ENCODE results near the gene TMEM223.

TMEM223 gene

GRCh38 chr11:62775646-62776045 lies 16.2 kb downstream of the TMEM223 start:
- Histone ChIP-seq H3K18ac (ENCODE audit: low read depth in 1 of 2, low read length in 2 of 2) (no peak overlapping the region), H3K9ac (ENCODE audit: low read length) (no peak overlapping the region), H2BK5ac (ENCODE audit: low read depth, low read length, poor library complexity, severe bottlenecking) (no peak overlapping the region), H2BK15ac (ENCODE audit: low read depth, poor library complexity, severe bottlenecking) (no peak overlapping the region), H2BK120ac (ENCODE audit: low read depth, low read length) (no peak overlapping the region), H3K4ac (ENCODE audit: low read depth in 1 of 2, low read length in 2 of 2) (no peak overlapping the region), H2BK12ac (ENCODE audit: low read length in 2 of 2) (no peak overlapping the region), H3K14ac (ENCODE audit: low read length in 2 of 2) (no peak overlapping the region), H4K91ac (ENCODE audit: low read length) (no peak overlapping the region), H3K4me3 (ENCODE audit: insufficient read depth in 1 of 2, low read depth in 1 of 2, low read length in 2 of 2) (no peak overlapping the region), H2AFZ (ENCODE audit: low read depth, low read length) (no peak overlapping the region), H3K9me3 (ENCODE audit: control insufficient read depth, low read length) (no peaks in the 10 kb centered on the region), H2AK5ac (ENCODE audit: low read length, severe bottlenecking) (no peak overlapping the region), H3K4me1 (ENCODE audit: control insufficient read depth, insufficient read depth, low read depth, low read length) (peaks cover 5% of the 10 kb centered on the region), H4K8ac (ENCODE audit: low read length) (no peak overlapping the region), H3K79me1 (replicated peaks; ENCODE audit: low read length, poor library complexity, severe bottlenecking) (peaks cover 26% of the 10 kb centered on the region), H3K27ac (ENCODE audit: low read length, poor library complexity, severe bottlenecking) (no peak overlapping the region), H3K4me2 (ENCODE audit: low read length, poor library complexity, severe bottlenecking) (no peak overlapping the region), H3K23ac (ENCODE audit: low read length in 2 of 2) (no peak overlapping the region), H3K36me3 (ENCODE audit: control insufficient read depth in 1 of 2, insufficient read depth in 2 of 2, low read depth in 1 of 2, low read length in 2 of 2) (peaks cover 44 to 50% of the 10 kb centered on the region in 2 experiments), H3K27me3 (ENCODE audit: control insufficient read depth in 1 of 2, insufficient read depth in 1 of 2, low read length in 2 of 2) (no peaks in the 10 kb centered on the region)
- 95% methylated on average over 17 of the region's 17 CpGs for WGBS
- no peak for DNase-seq

- Histone ChIP-seq H3K14ac (ENCODE audit: low read length in 2 of 2) (no peak overlapping the region), H3K18ac (ENCODE audit: low read depth in 1 of 2, low read length in 2 of 2) (no peak overlapping the region), H3K4me2 (ENCODE audit: low read length, poor library complexity, severe bottlenecking) (no peak overlapping the region), H2BK15ac (ENCODE audit: low read depth, poor library complexity, severe bottlenecking) (no peak overlapping the region), H3K4me1 (ENCODE audit: control insufficient read depth, insufficient read depth, low read depth, low read length) (peaks cover 6% of the 10 kb centered on the region), H3K27ac (ENCODE audit: low read length, poor library complexity, severe bottlenecking) (no peak overlapping the region), H2BK12ac (ENCODE audit: low read length in 2 of 2) (no peak overlapping the region), H4K8ac (ENCODE audit: low read length) (no peak overlapping the region), H3K4ac (ENCODE audit: low read depth in 1 of 2, low read length in 2 of 2) (no peak overlapping the region), H3K23ac (ENCODE audit: low read length in 2 of 2) (no peak overlapping the region), H2BK120ac (ENCODE audit: low read depth, low read length) (no peak overlapping the region), H2BK5ac (ENCODE audit: low read depth, low read length, poor library complexity, severe bottlenecking) (no peak overlapping the region), H2AFZ (ENCODE audit: low read depth, low read length) (no peak overlapping the region), H3K9ac (ENCODE audit: low read length) (no peak overlapping the region), H2AK5ac (ENCODE audit: low read length, severe bottlenecking) (no peak overlapping the region), H3K4me3 (ENCODE audit: insufficient read depth in 1 of 2, low read depth in 1 of 2, low read length in 2 of 2) (no peak overlapping the region), H3K36me3 (ENCODE audit: control insufficient read depth in 1 of 2, insufficient read depth in 2 of 2, low read depth in 1 of 2, low read length in 2 of 2) (peaks cover 40 to 43% of the 10 kb centered on the region in 2 experiments), H4K91ac (ENCODE audit: low read length) (no peak overlapping the region), H3K79me1 (replicated peaks; ENCODE audit: low read length, poor library complexity, severe bottlenecking) (peaks cover 22% of the 10 kb centered on the region), H3K27me3 (ENCODE audit: control insufficient read depth in 1 of 2, insufficient read depth in 1 of 2, low read length in 2 of 2) (no peaks in the 10 kb centered on the region), H3K9me3 (ENCODE audit: control insufficient read depth, low read length) (no peaks in the 10 kb centered on the region)
- WGBS, result 96% methylated on average over 5 of the region's 6 CpGs
- no peak for DNase-seq
Measured at GRCh38 chr11:62774407-62774806, 17.4 kb downstream of the TMEM223 start.

GRCh38 chr11:62771144-62772021 lies 20.4 kb downstream of the TMEM223 start, which contains the start of gene TAF6L:
Gene TAF6L (plus strand): TSS chr11:62771396. CDS start chr11:62775784, 4,388 bp downstream.
- peak within 1 kb of the TSS; percentile 98 for H2BK15ac ChIP-seq (ENCODE audit: low read depth, poor library complexity, severe bottlenecking)
- H3K4me1 ChIP-seq (ENCODE audit: control insufficient read depth, insufficient read depth, low read depth, low read length), result peaks cover 6% of the 10 kb centered on the region
- H2BK12ac ChIP-seq (ENCODE audit: low read length in 2 of 2), result peak within 1 kb of the TSS; percentile 9 to 45
- peak within 1 kb of the TSS; percentile 91 for H3K9ac ChIP-seq (ENCODE audit: low read length)
- H3K27ac ChIP-seq (ENCODE audit: low read length, poor library complexity, severe bottlenecking), result peak within 1 kb of the TSS; percentile 86
- H3K4ac ChIP-seq (ENCODE audit: low read depth in 1 of 2, low read length in 2 of 2), result peak within 1 kb of the TSS; percentile 79 to 87
- peak within 1 kb of the TSS; percentile 75 for H2AFZ ChIP-seq (ENCODE audit: low read depth, low read length)
- no peak within 1 kb of the TSS for H3K23ac ChIP-seq (ENCODE audit: low read length in 2 of 2)
- H3K79me1 ChIP-seq (replicated peaks; ENCODE audit: low read length, poor library complexity, severe bottlenecking), result peaks cover 17% of the 10 kb centered on the region
- peak within 1 kb of the TSS; percentile 91 for H4K8ac ChIP-seq (ENCODE audit: low read length)
- H3K4me2 ChIP-seq (ENCODE audit: low read length, poor library complexity, severe bottlenecking), result peak within 1 kb of the TSS; percentile 66
- peak; percentile 99 for DNase-seq
- peak within 1 kb of the TSS in 1 of 2 experiments; percentile 89 for H3K14ac ChIP-seq (ENCODE audit: low read length in 2 of 2)
- peak within 1 kb of the TSS; percentile 30 for H2AK5ac ChIP-seq (ENCODE audit: low read length, severe bottlenecking)
- H3K27me3 ChIP-seq (ENCODE audit: control insufficient read depth in 1 of 2, insufficient read depth in 1 of 2, low read length in 2 of 2), result no peaks in the 10 kb centered on the region
- peaks cover 24 to 39% of the 10 kb centered on the region in 2 experiments for H3K36me3 ChIP-seq (ENCODE audit: control insufficient read depth in 1 of 2, insufficient read depth in 2 of 2, low read depth in 1 of 2, low read length in 2 of 2)
- no peak within 1 kb of the TSS for H2BK120ac ChIP-seq (ENCODE audit: low read depth, low read length)
- peak within 1 kb of the TSS; percentile 92 to 95 for H3K18ac ChIP-seq (ENCODE audit: low read depth in 1 of 2, low read length in 2 of 2)
- peak within 1 kb of the TSS; percentile 96 for H4K91ac ChIP-seq (ENCODE audit: low read length)
- no peaks in the 10 kb centered on the region for H3K9me3 ChIP-seq (ENCODE audit: control insufficient read depth, low read length)
- peak within 1 kb of the TSS; percentile 70 to 90 for H3K4me3 ChIP-seq (ENCODE audit: insufficient read depth in 1 of 2, low read depth in 1 of 2, low read length in 2 of 2)
- WGBS, result 1% methylated on average over 49 of the region's 60 CpGs
- no peak within 1 kb of the TSS for H2BK5ac ChIP-seq (ENCODE audit: low read depth, low read length, poor library complexity, severe bottlenecking)

GRCh38 chr11:62770778-62771143 lies 21.0 kb downstream of the TMEM223 start:
- Histone ChIP-seq H3K23ac (ENCODE audit: low read length in 2 of 2) (no peak overlapping the region), H2BK120ac (ENCODE audit: low read depth, low read length) (no peak overlapping the region)

More at GRCh38 chr11:62770778-62771143, 21.0 kb downstream of the TMEM223 start:
- H3K4ac ChIP-seq (ENCODE audit: low read depth in 1 of 2, low read length in 2 of 2), result peak overlapping the region; percentile 79 to 87
- no peak overlapping the region for H2BK5ac ChIP-seq (ENCODE audit: low read depth, low read length, poor library complexity, severe bottlenecking)
- H2BK12ac ChIP-seq (ENCODE audit: low read length in 2 of 2), result peak overlapping the region; percentile 9 to 45
- peak overlapping the region; percentile 66 for H3K4me2 ChIP-seq (ENCODE audit: low read length, poor library complexity, severe bottlenecking)
- H3K4me3 ChIP-seq (ENCODE audit: insufficient read depth in 1 of 2, low read depth in 1 of 2, low read length in 2 of 2), result peak overlapping the region in 1 of 2 experiments; percentile 90
- H4K91ac ChIP-seq (ENCODE audit: low read length), result peak overlapping the region; percentile 96
- H3K14ac ChIP-seq (ENCODE audit: low read length in 2 of 2), result peak overlapping the region in 1 of 2 experiments; percentile 89
- H3K18ac ChIP-seq (ENCODE audit: low read depth in 1 of 2, low read length in 2 of 2), result peak overlapping the region; percentile 52 to 92
- H2AK5ac ChIP-seq (ENCODE audit: low read length, severe bottlenecking), result no peak overlapping the region
- H3K27ac ChIP-seq (ENCODE audit: low read length, poor library complexity, severe bottlenecking), result peak overlapping the region; percentile 75
- peak overlapping the region; percentile 88 for H4K8ac ChIP-seq (ENCODE audit: low read length)
- 25% methylated on average over 9 of the region's 18 CpGs for WGBS
- H2BK15ac ChIP-seq (ENCODE audit: low read depth, poor library complexity, severe bottlenecking), result no peak overlapping the region
- peaks cover 24 to 39% of the 10 kb centered on the region in 2 experiments for H3K36me3 ChIP-seq (ENCODE audit: control insufficient read depth in 1 of 2, insufficient read depth in 2 of 2, low read depth in 1 of 2, low read length in 2 of 2)
- H3K79me1 ChIP-seq (replicated peaks; ENCODE audit: low read length, poor library complexity, severe bottlenecking), result peaks cover 17% of the 10 kb centered on the region
- peaks cover 6% of the 10 kb centered on the region for H3K4me1 ChIP-seq (ENCODE audit: control insufficient read depth, insufficient read depth, low read depth, low read length)
- H3K27me3 ChIP-seq (ENCODE audit: control insufficient read depth in 1 of 2, insufficient read depth in 1 of 2, low read length in 2 of 2), result no peaks in the 10 kb centered on the region
- H3K9ac ChIP-seq (ENCODE audit: low read length), result peak overlapping the region; percentile 91
- no peak for DNase-seq
- H2AFZ ChIP-seq (ENCODE audit: low read depth, low read length), result peak overlapping the region; percentile 75
- no peaks in the 10 kb centered on the region for H3K9me3 ChIP-seq (ENCODE audit: control insufficient read depth, low read length)
